Natural killer cell treated with Interleukin-12 subunit alpha and Interleukin-12 subunit beta and Interleukin-15 and Interleukin-18, amount 100 ng/mL, for 72 hours (primary cell): ENCODE results near the gene SLC2A9. TPM values are rescaled to one million over a fixed set of nuclear protein-coding genes. Genes with fewer than 3 reads are reported as not detected.

Experiments
- total RNA-seq, 2 donors: library from RNA; stranded (reverse); gene quantifications; one replicate each; pipeline ENCODE4 v1.2.3, GENCODE V29; 2022

The SLC2A9 gene
- total RNA-seq, 2 donors from 2014 or later, result 1.8 to 3.3 TPM

Other genes with a start within 250 kb of the SLC2A9 start
- gene DRD5, start 239.9 kb downstream of the SLC2A9 start, total RNA-seq, result not detected
- gene WDR1, start 95.3 kb upstream of the SLC2A9 start, total RNA-seq, result 100 to 1,000 TPM; 550 to 559 TPM